K562 (cell line): Measurements from ENCODE around the gene OR11G2. TPM values are rescaled to one million over a fixed set of nuclear protein-coding genes. Genes with fewer than 3 reads are reported as not detected.
A peak's percentile ranks its signal among the peaks of the same experiment; 100 is the strongest.

Source experiments
- BACH1 ChIP-seq: fragments of 200-800 bp; sonication (Bioruptor generic); IDR thresholded peaks from 2 replicates; pipeline ENCODE4 v1.6.1; 2016; ENCODE audit warnings: missing genetic modification characterization, missing compliant biosample characterization
- BRF1 ChIP-seq: IDR thresholded peaks from 3 replicates; pipeline ENCODE4 v1.6.1; 2011; ENCODE audit warnings: borderline replicate concordance, mild to moderate bottlenecking; ENCODE audit not compliant: insufficient read length; ENCODE audit errors: extremely low read depth
- ESRRB ChIP-seq: fragments of 250-450 bp; sonication (Bioruptor Pico); IDR thresholded peaks from 2 replicates; pipeline ENCODE4 v1.5.0; 2020; ENCODE audit warnings: mild to moderate bottlenecking, moderate library complexity, borderline replicate concordance
- GTF2F1 ChIP-seq: IDR thresholded peaks from 2 replicates; pipeline ENCODE4 v1.6.1; 2011; ENCODE audit warnings: low read depth, low read length, improper control_type of control experiment
- L3MBTL2 ChIP-seq: fragments of 450-650 bp; IDR thresholded peaks from 2 replicates; pipeline ENCODE4 v1.6.1; 2016; ENCODE audit warnings: mild to moderate bottlenecking, moderate library complexity
- MCM3 ChIP-seq: fragments of 450-650 bp; IDR thresholded peaks from 2 replicates; pipeline ENCODE4 v1.6.1; 2016
- MEF2A ChIP-seq: IDR thresholded peaks from 2 replicates; pipeline ENCODE4 v1.6.1; 2011; ENCODE audit warnings: low read depth, mild to moderate bottlenecking, low read length, moderate library complexity; ENCODE audit not compliant: control insufficient read depth
- RCOR1 ChIP-seq, 2 experiments: IDR thresholded peaks; 2 replicates each; pipeline ENCODE4 v1.6.1; 2012; ENCODE audit warnings: low read depth in 2 of 2, low read length in 2 of 2, borderline replicate concordance in 1 of 2, improper control_type of control experiment in 1 of 2
- ZKSCAN1 ChIP-seq: fragments of 150-350 bp; IDR thresholded peaks from 2 replicates; pipeline ENCODE4 v1.6.1; 2016; ENCODE audit warnings: low read depth, low read length
- ZNF384 ChIP-seq: IDR thresholded peaks from 2 replicates; pipeline ENCODE4 v1.6.1; 2012; ENCODE audit warnings: low read depth, low read length, improper control_type of control experiment
- polyA plus RNA-seq, 8 experiments: library from polyadenylated mRNA; depleted of rRNA in 4 of 8; stranded (reverse) in 5 of 8; unstranded in 3 of 8; fragments of >200 nt; fragmentation: Nextera tagmentation in 2 of 8; fragmentation: Illumina TruSeq in 1 of 8; extraction: Ambion mirVana in 2 of 8; extraction: Trizol in 1 of 8; gene quantifications; 2 replicates each; pipeline versions ENCODE4 v1.2.1 to v1.2.3, GENCODE V29; 2011 to 2014; ENCODE audit warnings: inconsistent platforms in 1 of 8, missing spikeins in 1 of 8
- total RNA-seq, 7 experiments: library from RNA; depleted of rRNA in 6 of 7; stranded (reverse); fragments of >200 nt in 6 of 7; fragmentation: Illumina TruSeq in 2 of 7; extraction: Trizol in 2 of 7; gene quantifications; 2 replicates each; pipeline versions ENCODE4 v1.2.1 to v1.2.3, GENCODE V29; 2011 to 2021; ENCODE audit warnings: low replicate concordance in 1 of 7
- TF ChIP-seq, protein P1 (sequence below): IDR thresholded peaks from 2 replicates; pipeline ENCODE4 v1.6.1; 2012; ENCODE audit warnings: low read depth, low read length, improper control_type of control experiment, borderline replicate concordance
- TF ChIP-seq, protein P2 (sequence below): fragments of 200-800 bp; sonication (Bioruptor generic); IDR thresholded peaks from 2 replicates; pipeline ENCODE4 v1.6.1; 2017; ENCODE audit warnings: missing genetic modification characterization, missing compliant biosample characterization
- TF ChIP-seq, protein P3 (sequence below): fragments of 150-350 bp; conservative IDR thresholded peaks from 2 replicates; pipeline ENCODE4 v1.6.1; 2014; ENCODE audit warnings: low read length
- TF ChIP-seq, protein P4 (sequence below): sonication (generic); formaldehyde crosslinking; IDR thresholded peaks from 2 replicates; pipeline ENCODE4 v1.8.0; 2022; ENCODE audit warnings: mild to moderate bottlenecking, missing genetic modification reagents, borderline replicate concordance
- TF ChIP-seq, protein P5 (sequence below): fragments of 450-650 bp; IDR thresholded peaks from 2 replicates; pipeline ENCODE4 v1.6.1; 2016
- TF ChIP-seq, protein P6 (sequence below): sonication (generic); formaldehyde crosslinking; IDR thresholded peaks from 2 replicates; pipeline ENCODE4 v1.8.1; 2023; ENCODE audit warnings: mild to moderate bottlenecking, missing genetic modification reagents

OR11G2 gene
- total and polyA plus RNA-seq, 9 of the 15 experiments (the other 6 are each of a cell fraction or from before 2014, with no cell fraction given), result not detected

DNA sequence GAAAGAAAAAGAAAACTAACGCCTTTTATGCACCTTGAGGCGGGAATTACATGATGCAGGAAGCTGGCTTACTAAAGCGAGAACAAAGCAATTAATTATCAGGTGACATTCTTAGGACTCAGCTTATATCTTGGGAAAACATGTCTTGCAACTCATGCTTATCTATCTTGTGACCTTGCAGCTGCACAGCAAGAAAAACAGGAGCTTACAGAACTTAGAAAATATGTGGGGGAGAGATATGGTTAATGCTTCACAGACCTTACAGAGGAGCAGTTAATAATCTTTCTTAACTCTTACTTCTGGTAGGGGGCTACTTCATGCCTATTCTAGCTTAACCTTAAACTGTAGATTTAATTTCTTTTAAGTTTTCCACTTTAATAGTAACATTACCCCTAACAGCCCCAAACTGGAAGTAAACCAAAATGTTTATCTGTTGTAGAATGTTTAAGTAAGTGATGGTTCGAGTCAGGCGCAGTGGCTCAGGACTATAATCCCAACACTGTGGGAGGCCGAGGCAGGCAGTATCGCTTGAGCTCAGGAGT lies 13.2 kb upstream of the OR11G2 start (continued):
- TF ChIP-seq, protein P1, sequence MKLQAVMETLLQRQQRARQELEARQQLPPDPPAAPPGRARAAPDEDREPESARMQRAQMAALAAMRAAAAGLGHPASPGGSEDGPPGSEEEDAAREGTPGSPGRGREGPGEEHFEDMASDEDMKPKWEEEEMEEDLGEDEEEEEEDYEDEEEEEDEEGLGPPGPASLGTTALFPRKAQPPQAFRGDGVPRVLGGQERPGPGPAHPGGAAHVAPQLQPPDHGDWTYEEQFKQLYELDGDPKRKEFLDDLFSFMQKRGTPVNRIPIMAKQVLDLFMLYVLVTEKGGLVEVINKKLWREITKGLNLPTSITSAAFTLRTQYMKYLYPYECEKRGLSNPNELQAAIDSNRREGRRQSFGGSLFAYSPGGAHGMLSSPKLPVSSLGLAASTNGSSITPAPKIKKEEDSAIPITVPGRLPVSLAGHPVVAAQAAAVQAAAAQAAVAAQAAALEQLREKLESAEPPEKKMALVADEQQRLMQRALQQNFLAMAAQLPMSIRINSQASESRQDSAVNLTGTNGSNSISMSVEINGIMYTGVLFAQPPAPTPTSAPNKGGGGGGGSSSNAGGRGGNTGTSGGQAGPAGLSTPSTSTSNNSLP, result peak; percentile 68; the same call in 1 of the 2 replicates
- TF ChIP-seq ESRRB (no peak), ZNF384 (no peak; the same call in 1 of the 2 replicates), MCM3 (no peak), RCOR1 (IDR thresholded peaks at IDR 0.05; ENCODE audit: borderline replicate concordance in 1 of 2, low read depth in 2 of 2, low read length in 2 of 2) (peak in 1 of 2 experiments; percentile 76; a peak in 2 of 4 replicates), ZKSCAN1 (no peak), GTF2F1 (no peak), BACH1 (tag) (peak; percentile 67), BRF1 (no peak), MEF2A (no peak), L3MBTL2 (peak; percentile 69)
- TF ChIP-seq, protein P2, sequence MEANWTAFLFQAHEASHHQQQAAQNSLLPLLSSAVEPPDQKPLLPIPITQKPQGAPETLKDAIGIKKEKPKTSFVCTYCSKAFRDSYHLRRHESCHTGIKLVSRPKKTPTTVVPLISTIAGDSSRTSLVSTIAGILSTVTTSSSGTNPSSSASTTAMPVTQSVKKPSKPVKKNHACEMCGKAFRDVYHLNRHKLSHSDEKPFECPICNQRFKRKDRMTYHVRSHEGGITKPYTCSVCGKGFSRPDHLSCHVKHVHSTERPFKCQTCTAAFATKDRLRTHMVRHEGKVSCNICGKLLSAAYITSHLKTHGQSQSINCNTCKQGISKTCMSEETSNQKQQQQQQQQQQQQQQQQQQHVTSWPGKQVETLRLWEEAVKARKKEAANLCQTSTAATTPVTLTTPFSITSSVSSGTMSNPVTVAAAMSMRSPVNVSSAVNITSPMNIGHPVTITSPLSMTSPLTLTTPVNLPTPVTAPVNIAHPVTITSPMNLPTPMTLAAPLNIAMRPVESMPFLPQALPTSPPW (CRISPR knock-in tag), result peak; percentile 57
- TF ChIP-seq, protein P3, sequence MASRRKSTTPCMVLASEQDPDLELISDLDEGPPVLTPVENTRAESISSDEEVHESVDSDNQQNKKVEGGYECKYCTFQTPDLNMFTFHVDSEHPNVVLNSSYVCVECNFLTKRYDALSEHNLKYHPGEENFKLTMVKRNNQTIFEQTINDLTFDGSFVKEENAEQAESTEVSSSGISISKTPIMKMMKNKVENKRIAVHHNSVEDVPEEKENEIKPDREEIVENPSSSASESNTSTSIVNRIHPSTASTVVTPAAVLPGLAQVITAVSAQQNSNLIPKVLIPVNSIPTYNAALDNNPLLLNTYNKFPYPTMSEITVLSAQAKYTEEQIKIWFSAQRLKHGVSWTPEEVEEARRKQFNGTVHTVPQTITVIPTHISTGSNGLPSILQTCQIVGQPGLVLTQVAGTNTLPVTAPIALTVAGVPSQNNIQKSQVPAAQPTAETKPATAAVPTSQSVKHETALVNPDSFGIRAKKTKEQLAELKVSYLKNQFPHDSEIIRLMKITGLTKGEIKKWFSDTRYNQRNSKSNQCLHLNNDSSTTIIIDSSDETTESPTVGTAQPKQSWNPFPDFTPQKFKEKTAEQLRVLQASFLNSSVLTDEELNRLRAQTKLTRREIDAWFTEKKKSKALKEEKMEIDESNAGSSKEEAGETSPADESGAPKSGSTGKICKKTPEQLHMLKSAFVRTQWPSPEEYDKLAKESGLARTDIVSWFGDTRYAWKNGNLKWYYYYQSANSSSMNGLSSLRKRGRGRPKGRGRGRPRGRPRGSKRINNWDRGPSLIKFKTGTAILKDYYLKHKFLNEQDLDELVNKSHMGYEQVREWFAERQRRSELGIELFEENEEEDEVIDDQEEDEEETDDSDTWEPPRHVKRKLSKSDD, result no peak
- TF ChIP-seq, protein P4, sequence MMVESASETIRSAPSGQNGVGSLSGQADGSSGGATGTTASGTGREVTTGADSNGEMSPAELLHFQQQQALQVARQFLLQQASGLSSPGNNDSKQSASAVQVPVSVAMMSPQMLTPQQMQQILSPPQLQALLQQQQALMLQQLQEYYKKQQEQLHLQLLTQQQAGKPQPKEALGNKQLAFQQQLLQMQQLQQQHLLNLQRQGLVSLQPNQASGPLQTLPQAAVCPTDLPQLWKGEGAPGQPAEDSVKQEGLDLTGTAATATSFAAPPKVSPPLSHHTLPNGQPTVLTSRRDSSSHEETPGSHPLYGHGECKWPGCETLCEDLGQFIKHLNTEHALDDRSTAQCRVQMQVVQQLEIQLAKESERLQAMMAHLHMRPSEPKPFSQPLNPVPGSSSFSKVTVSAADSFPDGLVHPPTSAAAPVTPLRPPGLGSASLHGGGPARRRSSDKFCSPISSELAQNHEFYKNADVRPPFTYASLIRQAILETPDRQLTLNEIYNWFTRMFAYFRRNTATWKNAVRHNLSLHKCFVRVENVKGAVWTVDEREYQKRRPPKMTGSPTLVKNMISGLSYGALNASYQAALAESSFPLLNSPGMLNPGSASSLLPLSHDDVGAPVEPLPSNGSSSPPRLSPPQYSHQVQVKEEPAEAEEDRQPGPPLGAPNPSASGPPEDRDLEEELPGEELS (CRISPR knock-in tag), result no peak
- TF ChIP-seq, protein P5, sequence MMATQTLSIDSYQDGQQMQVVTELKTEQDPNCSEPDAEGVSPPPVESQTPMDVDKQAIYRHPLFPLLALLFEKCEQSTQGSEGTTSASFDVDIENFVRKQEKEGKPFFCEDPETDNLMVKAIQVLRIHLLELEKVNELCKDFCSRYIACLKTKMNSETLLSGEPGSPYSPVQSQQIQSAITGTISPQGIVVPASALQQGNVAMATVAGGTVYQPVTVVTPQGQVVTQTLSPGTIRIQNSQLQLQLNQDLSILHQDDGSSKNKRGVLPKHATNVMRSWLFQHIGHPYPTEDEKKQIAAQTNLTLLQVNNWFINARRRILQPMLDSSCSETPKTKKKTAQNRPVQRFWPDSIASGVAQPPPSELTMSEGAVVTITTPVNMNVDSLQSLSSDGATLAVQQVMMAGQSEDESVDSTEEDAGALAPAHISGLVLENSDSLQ, result peak; percentile 96
- TF ChIP-seq, protein P6, sequence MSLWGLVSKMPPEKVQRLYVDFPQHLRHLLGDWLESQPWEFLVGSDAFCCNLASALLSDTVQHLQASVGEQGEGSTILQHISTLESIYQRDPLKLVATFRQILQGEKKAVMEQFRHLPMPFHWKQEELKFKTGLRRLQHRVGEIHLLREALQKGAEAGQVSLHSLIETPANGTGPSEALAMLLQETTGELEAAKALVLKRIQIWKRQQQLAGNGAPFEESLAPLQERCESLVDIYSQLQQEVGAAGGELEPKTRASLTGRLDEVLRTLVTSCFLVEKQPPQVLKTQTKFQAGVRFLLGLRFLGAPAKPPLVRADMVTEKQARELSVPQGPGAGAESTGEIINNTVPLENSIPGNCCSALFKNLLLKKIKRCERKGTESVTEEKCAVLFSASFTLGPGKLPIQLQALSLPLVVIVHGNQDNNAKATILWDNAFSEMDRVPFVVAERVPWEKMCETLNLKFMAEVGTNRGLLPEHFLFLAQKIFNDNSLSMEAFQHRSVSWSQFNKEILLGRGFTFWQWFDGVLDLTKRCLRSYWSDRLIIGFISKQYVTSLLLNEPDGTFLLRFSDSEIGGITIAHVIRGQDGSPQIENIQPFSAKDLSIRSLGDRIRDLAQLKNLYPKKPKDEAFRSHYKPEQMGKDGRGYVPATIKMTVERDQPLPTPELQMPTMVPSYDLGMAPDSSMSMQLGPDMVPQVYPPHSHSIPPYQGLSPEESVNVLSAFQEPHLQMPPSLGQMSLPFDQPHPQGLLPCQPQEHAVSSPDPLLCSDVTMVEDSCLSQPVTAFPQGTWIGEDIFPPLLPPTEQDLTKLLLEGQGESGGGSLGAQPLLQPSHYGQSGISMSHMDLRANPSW (CRISPR knock-in tag), result no peak
